HEK293 (cell line): Measurements from ENCODE around the gene FRMD4A.

Source experiments
- CTCF ChIA-PET: fragments of 350-600 bp; formaldehyde crosslinking; extraction: SDS; loops from one replicate; lab custom pipeline; 2021; ENCODE audit warnings: antibody characterized with exemption; lab: Yijun Ruan, JAX
- POLR2A ChIA-PET: fragments of 300-600 bp; formaldehyde crosslinking; extraction: SDS; loops from one replicate; lab custom pipeline; 2020; ENCODE audit warnings: antibody characterized with exemption, inconsistent platforms; lab: Yijun Ruan, JAX
- H3K27ac ChIP-seq: fragments of 200-500 bp; sonication (Bioruptor generic); 2 replicates; pipeline ENCODE4 v1.5.1; 2014; ENCODE audit warnings: low read depth, low read length, control low read depth, inconsistent platforms; ENCODE audit errors: extremely low read depth
- H3K36me3 ChIP-seq, 2 experiments: fragments of 200-500 bp in 1 of 2; sonication (Bioruptor generic) in 1 of 2; 1 replicate in 1 of 2; 2 replicates in 1 of 2; pipeline ENCODE4 v1.5.1; 2014 to 2017; ENCODE audit warnings: inconsistent platforms in 2 of 2, low read length in 2 of 2; ENCODE audit not compliant: control insufficient read depth in 2 of 2, insufficient read depth in 1 of 2
- H3K4me1 ChIP-seq: fragments of 200-500 bp; sonication (Bioruptor generic); 2 replicates; pipeline ENCODE4 v1.5.1; 2014; ENCODE audit warnings: mild to moderate bottlenecking, low read length, inconsistent platforms; ENCODE audit not compliant: control insufficient read depth, insufficient read depth
- H3K4me3 ChIP-seq: 2 replicates; pipeline ENCODE4 v1.5.1; 2011; ENCODE audit warnings: low read depth, mild to moderate bottlenecking, control low read depth, low read length, moderate library complexity
- H3K9me3 ChIP-seq: fragments of 200-500 bp; sonication (Bioruptor generic); 2 replicates; pipeline ENCODE4 v1.5.1; 2014; ENCODE audit warnings: low read depth, low read length, inconsistent platforms; ENCODE audit not compliant: control insufficient read depth, insufficient read depth
- GLI2 ChIP-seq: fragments of 450-650 bp; formaldehyde crosslinking; IDR thresholded peaks from 2 replicates; pipeline ENCODE4; 2017; ENCODE audit warnings: missing biosample characterization, missing genetic modification characterization, low read depth, borderline replicate concordance
- HOXD13 ChIP-seq: sonication (generic); formaldehyde crosslinking; IDR thresholded peaks from 2 replicates; pipeline ENCODE4 v1.8.0; 2022; ENCODE audit warnings: missing genetic modification reagents, borderline replicate concordance
- INSM2 ChIP-seq: fragments of 450-650 bp; formaldehyde crosslinking; IDR thresholded peaks from 2 replicates; pipeline ENCODE4 v1.5.1; 2016; ENCODE audit warnings: missing biosample characterization, missing genetic modification characterization
- KLF1 ChIP-seq: fragments of 450-650 bp; formaldehyde crosslinking; IDR thresholded peaks from 2 replicates; pipeline ENCODE4 v1.5.1; 2016; ENCODE audit warnings: missing biosample characterization, missing genetic modification characterization
- PRDM2 ChIP-seq: fragments of 450-650 bp; formaldehyde crosslinking; IDR thresholded peaks from 2 replicates; pipeline ENCODE4 v1.5.1; 2016; ENCODE audit warnings: missing biosample characterization, missing genetic modification characterization, borderline replicate concordance
- SALL2 ChIP-seq: fragments of 450-650 bp; formaldehyde crosslinking; IDR thresholded peaks from 2 replicates; pipeline ENCODE4 v1.5.0; 2017; ENCODE audit warnings: missing biosample characterization, mild to moderate bottlenecking, missing genetic modification characterization, borderline replicate concordance
- SCRT1 ChIP-seq: fragments of 450-650 bp; formaldehyde crosslinking; IDR thresholded peaks from 2 replicates; pipeline ENCODE4 v1.5.1; 2016; ENCODE audit warnings: missing biosample characterization, missing genetic modification characterization, borderline replicate concordance
- ZBTB7A ChIP-seq: fragments of 450-650 bp; formaldehyde crosslinking; IDR thresholded peaks from 2 replicates; pipeline ENCODE4 v1.5.1; 2016; ENCODE audit warnings: low read depth, missing biosample characterization, missing genetic modification characterization
- ZFHX2 ChIP-seq: fragments of 450-650 bp; formaldehyde crosslinking; conservative IDR thresholded peaks from 2 replicates; pipeline ENCODE4 v1.5.1; 2016; ENCODE audit warnings: missing biosample characterization, missing genetic modification characterization
- ZNF132 ChIP-seq: fragments of 450-650 bp; formaldehyde crosslinking; IDR thresholded peaks from 2 replicates; pipeline ENCODE4 v1.5.1; 2017; ENCODE audit warnings: missing biosample characterization, missing genetic modification characterization, borderline replicate concordance
- ZNF169 ChIP-seq: fragments of 450-650 bp; formaldehyde crosslinking; IDR thresholded peaks from 2 replicates; pipeline ENCODE4 v1.5.1; 2016; ENCODE audit warnings: missing biosample characterization, missing genetic modification characterization
- ZNF221 ChIP-seq: fragments of 450-650 bp; formaldehyde crosslinking; IDR thresholded peaks from 2 replicates; pipeline ENCODE4 v1.5.1; 2017; ENCODE audit warnings: missing biosample characterization, missing genetic modification characterization, borderline replicate concordance
- ZNF362 ChIP-seq: fragments of 450-650 bp; formaldehyde crosslinking; IDR thresholded peaks from 2 replicates; pipeline ENCODE4 v1.5.1; 2016; ENCODE audit warnings: missing biosample characterization, missing genetic modification characterization
- ZNF37A ChIP-seq: fragments of 450-650 bp; IDR thresholded peaks from 2 replicates; pipeline ENCODE4 v1.5.1; 2018; ENCODE audit warnings: missing biosample characterization, missing genetic modification characterization
- ZNF48 ChIP-seq: fragments of 450-650 bp; formaldehyde crosslinking; IDR thresholded peaks from 2 replicates; pipeline ENCODE4 v1.5.1; 2016; ENCODE audit warnings: missing biosample characterization, missing genetic modification characterization
- ZNF488 ChIP-seq: fragments of 450-650 bp; formaldehyde crosslinking; IDR thresholded peaks from 2 replicates; pipeline ENCODE4 v1.5.1; 2016; ENCODE audit warnings: missing biosample characterization, missing genetic modification characterization
- ZNF561 ChIP-seq: fragments of 450-650 bp; IDR thresholded peaks from 2 replicates; pipeline ENCODE4 v1.5.1; 2018; ENCODE audit warnings: missing biosample characterization, missing genetic modification characterization, borderline replicate concordance
- ZNF596 ChIP-seq: fragments of 450-650 bp; IDR thresholded peaks from 2 replicates; pipeline ENCODE4 v1.5.0; 2018; ENCODE audit warnings: missing biosample characterization, mild to moderate bottlenecking, missing genetic modification characterization, moderate library complexity
- ZNF621 ChIP-seq: fragments of 450-650 bp; formaldehyde crosslinking; IDR thresholded peaks from 2 replicates; pipeline ENCODE4 v1.5.1; 2017; ENCODE audit warnings: missing biosample characterization, missing genetic modification characterization
- ZNF623 ChIP-seq: fragments of 450-650 bp; formaldehyde crosslinking; IDR thresholded peaks from 2 replicates; pipeline ENCODE4 v1.5.1; 2016; ENCODE audit warnings: missing biosample characterization, missing genetic modification characterization
- ZNF677 ChIP-seq: fragments of 450-650 bp; IDR thresholded peaks from 2 replicates; pipeline ENCODE4 v1.5.0; 2018; ENCODE audit warnings: missing biosample characterization, mild to moderate bottlenecking, missing genetic modification characterization, moderate library complexity
- ZSCAN18 ChIP-seq: fragments of 450-650 bp; formaldehyde crosslinking; IDR thresholded peaks from 2 replicates; pipeline ENCODE4 v1.5.1; 2016; ENCODE audit warnings: missing biosample characterization, missing genetic modification characterization
- ZSCAN5A ChIP-seq: fragments of 450-650 bp; formaldehyde crosslinking; IDR thresholded peaks from 2 replicates; pipeline ENCODE4 v1.5.1; 2016; ENCODE audit warnings: missing biosample characterization, missing genetic modification characterization

Gene FRMD4A

GRCh38 chr10:14262836-14263425 is 67.8 kb downstream of the FRMD4A start:
- ChIA-PET CTCF (no interaction called here), POLR2A (no interaction called here)
- Histone ChIP-seq H3K4me3 (no peak overlapping the region), H3K36me3 (no peaks in the 10 kb centered on the region), H3K9me3 (no peaks in the 10 kb centered on the region), H3K4me1 (no peaks in the 10 kb centered on the region), H3K27ac (no peak overlapping the region)
- TF ChIP-seq ZSCAN5A (tag by site-specific recombination) (no peak), PRDM2 (tag by site-specific recombination) (no peak), SCRT1 (tag by site-specific recombination) (no peak), SALL2 (tag by site-specific recombination) (no peak), ZNF221 (tag by site-specific recombination) (no peak), ZNF48 (tag by site-specific recombination) (no peak), KLF1 (no peak), ZNF37A (tag by site-specific recombination) (no peak), ZNF169 (tag by site-specific recombination) (no peak), ZNF561 (no peak)

GRCh38 chr10:14261336-14261735 is 69.4 kb downstream of the FRMD4A start:
- H3K27ac ChIP-seq, result no peak overlapping the region
- ChIA-PET CTCF (no interaction called here), POLR2A (no interaction called here)
- H3K9me3 ChIP-seq, result no peaks in the 10 kb centered on the region
- H3K36me3 ChIP-seq, result no peaks in the 10 kb centered on the region
- H3K4me1 ChIP-seq, result no peaks in the 10 kb centered on the region
- H3K4me3 ChIP-seq, result no peak overlapping the region
- no peak for TF ChIP-seq HOXD13
- TF ChIP-seq ZNF596, result no peak
- TF ChIP-seq ZBTB7A (tag by site-specific recombination), result no peak
- no peak for TF ChIP-seq ZFHX2 (tag by site-specific recombination)
- no peak for TF ChIP-seq ZNF623 (tag by site-specific recombination)
- TF ChIP-seq ZNF362 (tag by site-specific recombination), result no peak
- TF ChIP-seq INSM2 (tag by site-specific recombination), result no peak
- TF ChIP-seq ZNF132 (tag by site-specific recombination), result no peak
- TF ChIP-seq ZNF677 (tag by site-specific recombination), result no peak
- TF ChIP-seq ZNF169 (tag by site-specific recombination), result no peak
- no peak for TF ChIP-seq ZNF488 (tag by site-specific recombination)
- no peak for TF ChIP-seq ZSCAN18 (tag by site-specific recombination)
- no peak for TF ChIP-seq GLI2 (tag by site-specific recombination)
- TF ChIP-seq ZNF621, result no peak
- no peak for TF ChIP-seq ZNF221 (tag by site-specific recombination)
